Measurements from ENCODE around the gene E4F1. TPM values are rescaled to one million over a fixed set of nuclear protein-coding genes. Genes with fewer than 3 reads are reported as not detected.

E4F1 gene
- total and polyA plus RNA-seq, 9 of the 15 experiments (the other 6 are each of a cell fraction or from before 2014, with no cell fraction given) = 0.48 to 94.9 (median 20.4) TPM

GRCh38 chr16:2273484-2273883, 50.1 kb downstream of the E4F1 start:
- H3K4me1 ChIP-seq (replicated peaks in 1 of 2; ENCODE audit: control insufficient read depth in 2 of 2, insufficient read depth in 2 of 2, low read length in 2 of 2) = peaks cover 7 to 80% of the 10 kb centered on the region in 2 experiments; a peak in 4 of 5 replicates
- peaks cover 3% of the 10 kb centered on the region for H3K9me1 ChIP-seq (ENCODE audit: control insufficient read depth, insufficient read depth, low read length)
- 77% methylated on average over 16 of the region's 16 CpGs for WGBS (ENCODE audit: insufficient coverage, low coverage, missing lambda C conversion rate)
- ATAC-seq = no peak
- H3K9me3 ChIP-seq (replicated peaks; ENCODE audit: control insufficient read depth, insufficient read depth, low read depth, low read length) = no peaks in the 10 kb centered on the region
- no TSS peak for BruUV-seq (replicated peaks)
- peaks cover 17% of the 10 kb centered on the region; the same call in 1 of the 3 replicates for H3K36me3 ChIP-seq (ENCODE audit: control insufficient read depth, insufficient read depth, low read length)
- no peaks in the 10 kb centered on the region; the same call in 1 of the 2 replicates for H4K20me1 ChIP-seq (replicated peaks; ENCODE audit: control insufficient read depth, insufficient read depth, low read length)
- intact Hi-C loops (cut with micrococcal nuclease) = no loop called here
- ChIA-PET CTCF (ENCODE audit: low intra/inter-chr PET ratio) (no interaction called here), POLR2A (interaction anchor here (0.6 kb wide), 3 partner anchors 15 to 500 kb away, joined by 3 read pairs; no protein-coding TSS in a partner anchor)
- H3K27me3 ChIP-seq (ENCODE audit: control insufficient read depth in 2 of 2, insufficient read depth in 2 of 2, low read length in 2 of 2) = no peaks in the 10 kb centered on the region
- no peak for FAIRE-seq
- H3K27ac ChIP-seq (ENCODE audit: extremely low read depth, low read depth, low read length) = no peak overlapping the region
- in situ Hi-C loops (cut with MboI) = no loop called here
- no peak overlapping the region for H3K4me3 ChIP-seq
- no peak overlapping the region for H2AFZ ChIP-seq (ENCODE audit: low read depth, low read length)
- peaks cover 23% of the 10 kb centered on the region for H3K79me2 ChIP-seq (ENCODE audit: control insufficient read depth, insufficient read depth, low read length)
- H3K9ac ChIP-seq (ENCODE audit: insufficient read depth in 1 of 2, low read depth in 2 of 2, low read length in 2 of 2) = peak overlapping the region in 1 of 2 experiments; percentile 78; a peak in 2 of 4 replicates
- no peak for TF ChIP-seq ZBTB2 (IDR thresholded peaks at IDR 0.05)
- TF ChIP-seq POLR2G (IDR thresholded peaks at IDR 0.05; ENCODE audit: low read depth, low read length) = peak; percentile 57
- H3K4me2 ChIP-seq (ENCODE audit: insufficient read depth, low read length) = no peak overlapping the region
- no peak for DNase-seq (ENCODE audit: extremely low read depth in 1 of 4, low spot score in 3 of 4)

- no TSS peak for BruUV-seq (replicated peaks)
- H3K4me1 ChIP-seq (replicated peaks in 1 of 2; ENCODE audit: control insufficient read depth in 2 of 2, insufficient read depth in 2 of 2, low read length in 2 of 2) = peaks cover 7 to 75% of the 10 kb centered on the region in 2 experiments; a peak in 4 of 5 replicates
Observed at GRCh38 chr16:2273931-2274330, 50.5 kb downstream of the E4F1 start.

More at GRCh38 chr16:2273931-2274330, 50.5 kb downstream of the E4F1 start:
- Histone ChIP-seq H3K27ac (ENCODE audit: extremely low read depth, low read depth, low read length) (no peak overlapping the region), H4K20me1 (replicated peaks; ENCODE audit: control insufficient read depth, insufficient read depth, low read length) (no peaks in the 10 kb centered on the region; the same call in 1 of the 2 replicates), H3K9me1 (ENCODE audit: control insufficient read depth, insufficient read depth, low read length) (peaks cover 3% of the 10 kb centered on the region), H3K27me3 (ENCODE audit: control insufficient read depth in 2 of 2, insufficient read depth in 2 of 2, low read length in 2 of 2) (no peaks in the 10 kb centered on the region), H3K9ac (ENCODE audit: insufficient read depth in 1 of 2, low read depth in 2 of 2, low read length in 2 of 2) (peak overlapping the region in 1 of 2 experiments; percentile 78; a peak in 2 of 4 replicates), H2AFZ (ENCODE audit: low read depth, low read length) (no peak overlapping the region), H3K9me3 (replicated peaks; ENCODE audit: control insufficient read depth, insufficient read depth, low read depth, low read length) (no peaks in the 10 kb centered on the region), H3K79me2 (ENCODE audit: control insufficient read depth, insufficient read depth, low read length) (peaks cover 18% of the 10 kb centered on the region), H3K4me2 (ENCODE audit: insufficient read depth, low read length) (no peak overlapping the region), H3K4me3 (no peak overlapping the region), H3K36me3 (ENCODE audit: control insufficient read depth, insufficient read depth, low read length) (peaks cover 20% of the 10 kb centered on the region; the same call in 1 of the 3 replicates)
- ATAC-seq (no peak), FAIRE-seq (no peak), DNase-seq (ENCODE audit: extremely low read depth in 1 of 4, low spot score in 3 of 4) (no peak)
- ChIA-PET CTCF (ENCODE audit: low intra/inter-chr PET ratio) (no interaction called here), POLR2A (interaction anchor here (0.6 kb wide), 1 partner anchor 11 kb away, joined by 3 read pairs; no protein-coding TSS in a partner anchor)
- in situ Hi-C loops (cut with MboI) (no loop called here), intact Hi-C loops (cut with micrococcal nuclease) (no loop called here)
- TF ChIP-seq PRMT5 (CRISPR knock-in tag; IDR thresholded peaks at IDR 0.05) (no peak), RBFOX2 (IDR thresholded peaks at IDR 0.05; ENCODE audit: low read depth, low read length) (0 out of 2 replicates have a peak, but pooled peaks have one; percentile 7), POLR2G (IDR thresholded peaks at IDR 0.05; ENCODE audit: low read depth, low read length) (peak; percentile 49; the same call in 1 of the 2 replicates), THRA (IDR thresholded peaks at IDR 0.05) (no peak), MCM2 (IDR thresholded peaks at IDR 0.05; ENCODE audit: low read depth) (no peak), GATAD2B (IDR thresholded peaks at IDR 0.05; ENCODE audit: borderline replicate concordance) (no peak)
- WGBS (ENCODE audit: insufficient coverage, low coverage, missing lambda C conversion rate) = 81% methylated on average over 8 of the region's 10 CpGs

Measured in K562 (cell line).